Pulmonary artery endothelial cell (primary cell): ENCODE measurements around the gene MRPL40. TPM values are rescaled to one million over a fixed set of nuclear protein-coding genes. Genes with fewer than 3 reads are reported as not detected.
"Not testable (repeated sequence)": the region's sequence is repeated elsewhere in the genome, so short reads cannot be mapped to it uniquely, and the experiment has no call there.

Source experiments
- DNase-seq: peaks from one replicate; pipeline ENCODE4 v3.0.0-alpha.2; 2011; ENCODE audit warnings: low read depth, low spot score
- total RNA-seq: library from RNA; depleted of rRNA; stranded (reverse); fragments of >200 nt; gene quantifications from 2 replicates; pipeline ENCODE4 v1.2.3, GENCODE V29; 2014

MRPL40 gene
- total RNA-seq, 1 donor from 2014 or later = 41.2 TPM

- no peak for DNase-seq
Observed at GRCh38 chr22:19406846-19407245, 25.5 kb upstream of the MRPL40 start.

GRCh38 chr22:19407649-19408606 is 24.4 kb upstream of the MRPL40 start:
- no peak for DNase-seq

DNA sequence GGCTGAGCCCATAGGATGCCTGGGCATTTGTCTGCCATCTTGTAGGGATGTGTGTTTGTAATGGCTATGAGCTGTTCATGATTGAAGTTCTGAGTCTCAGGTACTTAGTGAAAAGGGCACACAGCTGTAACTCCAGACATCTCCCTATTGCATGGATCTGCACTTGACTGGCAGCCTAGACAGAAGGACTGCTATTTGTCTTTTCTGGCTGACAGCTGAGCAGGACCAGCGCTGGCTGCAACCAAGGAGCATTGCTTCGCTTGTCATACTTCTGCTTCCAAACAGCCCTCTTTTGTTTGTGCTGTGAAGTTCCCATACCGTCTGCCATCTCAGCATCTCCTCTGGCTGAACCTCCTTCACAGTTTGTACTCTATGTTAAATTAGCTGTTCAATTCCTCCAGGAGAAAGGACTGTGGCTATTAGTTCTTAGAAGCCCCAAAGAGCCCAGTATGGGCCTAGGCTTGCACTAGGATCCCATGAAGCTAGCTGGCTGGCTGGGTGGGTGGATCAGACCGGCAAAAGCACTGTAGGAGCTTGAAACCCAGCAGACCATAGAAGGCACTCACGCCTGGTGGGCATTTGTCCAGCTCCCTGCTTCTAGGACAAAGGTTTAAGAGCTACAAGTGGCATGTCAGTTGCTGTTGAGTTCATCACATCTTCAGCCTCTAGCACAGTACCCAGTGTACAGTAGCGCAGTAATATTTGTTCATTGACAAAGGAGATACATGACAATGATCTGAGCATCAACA is 21.2 kb upstream of the MRPL40 start:
- no peak for DNase-seq

DNA sequence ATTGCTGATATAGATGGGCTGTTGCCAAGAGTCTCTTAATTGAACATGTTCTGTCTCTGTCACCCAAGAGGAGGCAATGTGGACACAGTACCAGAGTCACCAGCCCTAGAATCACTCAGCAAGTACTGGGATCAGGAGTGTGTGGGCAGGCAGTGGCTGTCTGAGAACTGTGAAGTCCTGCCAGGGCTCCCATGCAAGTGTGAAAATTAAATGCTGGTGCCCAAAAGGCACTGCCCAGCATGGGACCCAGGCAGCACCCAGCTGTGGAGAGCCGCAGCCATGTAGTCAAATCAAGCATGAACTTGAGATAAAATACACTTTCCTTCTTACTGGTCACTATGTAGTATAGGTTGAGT is 20.7 kb upstream of the MRPL40 start:
- DNase-seq = no peak

- DNase-seq = no peak
Observed at GRCh38 chr22:19412478-19412877, 19.9 kb upstream of the MRPL40 start.

GRCh38 chr22:19412923-19413322 is 19.4 kb upstream of the MRPL40 start:
- no peak for DNase-seq

GRCh38 chr22:19419086-19419463 is 13.3 kb upstream of the MRPL40 start:
- no peak for DNase-seq

- no peak for DNase-seq
Observed at GRCh38 chr22:19419464-19420178, 12.7 kb upstream of the MRPL40 start.

- DNase-seq = no peak
Observed at GRCh38 chr22:19420321-19420720, 12.0 kb upstream of the MRPL40 start.

DNA sequence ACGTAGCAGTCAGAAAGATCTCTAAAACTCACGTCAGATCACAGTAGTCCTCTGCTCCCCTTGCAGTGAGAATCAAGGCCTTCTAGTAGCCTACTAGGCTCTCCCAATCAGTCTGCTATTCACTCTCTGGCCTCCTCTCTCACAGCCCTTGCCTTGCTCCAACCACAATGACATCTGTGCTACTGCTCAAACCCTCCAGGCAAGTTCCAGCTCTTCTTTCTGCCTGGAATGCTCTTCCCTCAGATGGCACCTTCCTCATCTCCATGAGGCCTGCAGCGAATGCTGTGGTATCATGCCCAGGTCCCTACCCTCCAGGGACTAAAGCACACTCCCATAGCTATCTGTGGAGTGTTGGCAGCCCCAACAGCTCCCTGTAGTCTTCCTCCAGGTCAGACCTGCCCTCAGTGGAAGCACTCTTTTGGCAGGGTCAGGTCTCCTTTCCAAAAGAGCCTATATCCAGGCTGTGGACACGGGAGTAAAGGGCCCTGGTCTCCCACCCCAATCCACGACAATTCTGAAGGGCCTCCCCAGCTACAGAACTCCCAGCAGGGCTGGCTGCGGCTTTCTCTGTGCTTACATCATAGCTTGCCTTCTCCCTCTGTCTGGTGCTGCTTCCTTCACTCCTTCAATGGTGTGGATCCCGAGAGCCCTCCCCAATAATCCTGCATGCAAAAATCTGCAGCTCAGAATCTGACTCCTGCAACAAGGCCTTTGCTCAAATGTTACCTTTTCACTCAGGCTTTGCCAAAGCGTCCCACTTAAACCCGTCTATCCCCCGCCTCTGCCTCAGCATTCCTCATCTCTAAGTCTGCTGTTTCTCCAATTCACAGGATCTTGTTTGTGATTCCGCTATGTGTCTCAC is 9.7 kb upstream of the MRPL40 start:
- DNase-seq = no peak

GRCh38 chr22:19424186-19424500 is 8.2 kb upstream of the MRPL40 start:
- DNase-seq = no peak

DNA sequence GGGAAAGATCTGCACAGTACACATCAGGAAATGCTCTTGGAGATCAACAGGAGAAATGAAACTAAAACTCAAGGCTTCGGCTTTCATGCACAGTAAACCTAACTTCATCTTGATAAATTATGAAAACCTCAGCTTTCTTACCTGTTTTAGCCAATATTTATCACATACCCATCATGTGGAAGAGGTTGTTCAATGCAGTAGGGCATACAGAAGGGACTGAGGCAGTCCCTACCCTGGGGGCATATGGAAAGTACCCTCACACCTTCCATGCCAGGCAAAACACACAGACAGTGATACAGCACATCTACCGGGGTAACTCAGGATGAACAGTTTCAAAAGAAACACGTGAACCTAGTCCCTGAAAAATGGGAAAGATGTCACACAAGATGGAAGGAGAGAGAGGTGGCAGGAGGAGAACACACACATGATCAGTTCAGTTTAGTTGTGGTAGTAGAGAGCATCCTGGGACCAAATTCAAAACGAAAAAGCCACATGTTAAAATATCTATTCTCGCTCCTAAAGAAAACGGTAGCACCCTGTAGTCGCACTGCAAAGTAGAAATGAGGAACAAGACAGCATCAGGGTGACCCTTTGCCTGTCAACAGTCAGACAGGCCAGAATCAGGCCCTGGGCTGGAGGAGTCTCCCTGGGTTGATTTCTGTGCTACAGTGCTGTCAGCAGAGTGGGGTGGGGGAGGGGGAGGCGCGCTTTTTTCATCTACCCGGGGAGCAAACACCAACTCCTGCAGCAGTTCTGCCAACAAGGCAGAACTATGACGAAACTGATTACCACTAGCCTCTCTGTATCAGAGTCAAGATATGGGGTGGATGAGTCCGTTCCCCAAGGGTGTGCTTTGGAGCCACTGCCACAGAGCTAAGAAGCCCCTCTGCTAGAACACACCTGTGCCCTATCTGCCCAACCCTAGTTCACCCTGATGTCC is 2.1 kb upstream of the MRPL40 start:
- no peak for DNase-seq

DNA sequence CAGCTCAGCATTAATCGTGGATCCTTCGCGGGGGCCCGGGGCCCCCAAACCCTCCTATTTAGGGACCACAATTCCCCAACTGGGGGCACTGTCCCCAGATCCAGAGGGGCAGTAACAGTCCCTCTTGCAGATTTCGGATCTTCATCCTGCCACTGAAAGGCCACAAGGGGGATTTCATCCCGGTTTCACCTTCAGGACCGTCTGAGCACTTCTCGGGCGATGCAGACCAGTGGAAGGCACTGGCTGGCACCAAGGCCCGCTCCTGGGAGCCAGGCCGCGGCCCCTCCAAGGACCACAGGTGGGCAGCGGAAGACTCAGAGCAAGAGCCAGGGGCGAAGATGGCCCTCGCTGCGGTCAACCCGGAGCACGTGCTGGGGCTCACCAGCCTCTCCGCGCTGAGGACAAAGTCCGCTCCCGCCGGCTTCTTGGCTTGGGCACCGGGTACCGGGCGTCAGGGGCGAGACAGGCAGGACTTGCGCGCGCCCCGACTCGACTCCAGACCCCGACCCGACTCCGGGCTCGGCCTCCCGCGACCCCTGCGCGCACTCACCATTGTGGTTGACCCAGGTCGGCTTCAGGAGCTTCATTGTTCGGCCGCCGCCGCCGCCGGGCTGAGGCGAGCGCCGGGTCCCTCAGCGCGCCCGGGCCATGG is 1.3 kb upstream of the MRPL40 start:
- DNase-seq = no peak

GRCh38 chr22:19431649-19432132 is 654 bp upstream of the MRPL40 start, which contains the start of gene HIRA:
Gene HIRA, minus strand, starts transcription at chr22:19431733. Its CDS starts 257 bp downstream, at chr22:19431476.
- DNase-seq = no peak

GRCh38 chr22:19434401-19434800 is 2.1 kb downstream of the MRPL40 start:
- no peak for DNase-seq

DNA sequence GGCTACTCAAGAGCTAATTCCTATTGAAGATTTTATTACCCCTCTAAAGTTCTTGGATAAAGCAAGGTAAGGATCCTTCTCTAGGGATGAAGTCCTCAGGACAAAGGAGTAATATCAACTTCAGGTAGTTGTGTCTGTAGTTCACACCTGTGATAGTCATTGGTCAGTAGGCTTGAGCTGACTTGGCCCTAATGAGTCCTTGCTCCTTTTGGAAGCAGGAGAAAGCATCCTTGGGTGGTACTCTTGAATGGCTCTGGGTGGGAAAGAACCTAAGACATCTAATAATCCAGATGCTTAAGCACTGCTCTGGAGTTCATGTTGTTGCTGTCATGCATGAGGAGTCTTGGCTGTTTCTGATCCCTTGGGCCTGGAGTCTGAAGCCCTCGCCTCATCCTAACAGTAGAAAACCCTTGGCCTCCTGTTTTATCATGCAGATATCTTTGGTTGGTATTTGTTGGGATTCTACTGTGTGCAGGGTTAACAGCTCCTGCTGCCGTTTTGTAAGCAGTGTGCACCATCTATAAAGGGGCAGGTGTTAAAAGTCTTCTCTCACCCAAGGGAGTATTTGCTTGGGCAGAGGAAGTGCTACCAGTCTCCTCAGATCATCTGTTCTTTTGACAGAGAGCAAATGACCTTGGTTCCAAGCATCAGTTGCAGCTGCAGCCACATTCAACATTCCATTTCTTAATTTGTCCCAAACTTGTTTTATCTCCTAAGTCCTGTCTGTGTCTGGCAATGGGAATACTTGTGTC is 2.7 kb downstream of the MRPL40 start:
- no peak for DNase-seq

DNA sequence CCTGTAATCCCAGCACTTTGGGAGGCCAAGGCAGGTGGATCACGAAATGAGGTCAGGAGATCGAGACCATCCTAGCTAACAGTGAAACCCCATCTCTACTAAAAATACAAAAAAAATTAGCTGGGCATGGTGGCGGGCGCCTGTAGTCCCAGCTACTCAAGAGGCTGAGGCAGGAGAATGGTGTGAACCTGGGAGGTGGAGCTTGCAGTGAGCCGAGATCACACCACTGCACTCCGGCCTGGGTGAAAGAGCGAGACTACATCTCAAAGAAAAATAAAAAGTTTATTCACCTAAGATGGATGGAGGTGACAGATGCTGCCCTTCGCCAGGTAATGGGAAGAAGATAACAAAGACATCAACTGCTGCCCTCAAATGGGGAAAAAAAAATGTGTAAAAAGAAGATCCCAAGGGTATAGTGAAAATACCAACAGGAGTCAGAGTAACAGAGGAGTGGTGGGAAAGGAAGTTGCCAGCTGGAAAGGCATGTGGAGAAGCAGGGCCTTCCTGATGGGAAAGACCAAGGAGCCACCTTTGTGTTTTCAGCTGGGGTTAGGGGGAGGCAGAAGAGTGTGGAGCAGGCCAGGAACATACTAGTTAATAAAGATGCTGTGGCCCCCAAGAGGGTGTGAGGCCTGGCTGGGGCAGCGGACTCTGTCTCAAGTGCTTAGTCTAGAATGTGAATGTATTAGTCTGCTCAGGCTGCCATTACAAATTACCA is 4.3 kb downstream of the MRPL40 start:
- DNase-seq = not testable (repeated sequence)

- DNase-seq = no peak
Observed at GRCh38 chr22:19438298-19438697, 6.0 kb downstream of the MRPL40 start.
